Heart right ventricle (tissue), 16 donors: ENCODE results near the gene DHRS13. TPM values are rescaled to one million over a fixed set of nuclear protein-coding genes. Genes with fewer than 3 reads are reported as not detected.

Experiments used
- ATAC-seq, 8 donors: fragments of 200-7000 bp; cut with Tn5 transposase; one replicate each; pipeline ENCODE4 v1.9.1; 2020; ENCODE audit warnings: mild to moderate bottlenecking in 8 of 8, moderate library complexity in 8 of 8, moderate number of reproducible peaks in 1 of 8
- DNase-seq, 2 donors: peaks; one replicate each; pipeline ENCODE4 v3.0.0-alpha.2; 2020
- H3K27ac ChIP-seq, 10 donors: fragments of 200-600 bp; sonication (generic) in 2 of 10; one replicate each; pipeline versions ENCODE4 v1.5.0 to v1.8.0; 2020 to 2022; ENCODE audit warnings: mild to moderate bottlenecking in 3 of 10
- H3K27me3 ChIP-seq, 7 donors: fragments of 200-600 bp; one replicate each; pipeline ENCODE4 v1.8.0; 2021 to 2022; ENCODE audit warnings: mild to moderate bottlenecking in 2 of 7
- H3K36me3 ChIP-seq, 9 donors: fragments of 200-600 bp; sonication (generic) in 1 of 9; one replicate each; pipeline versions ENCODE4 v1.5.0 to v1.8.0; 2020 to 2022; ENCODE audit warnings: mild to moderate bottlenecking in 2 of 9
- H3K4me1 ChIP-seq, 9 donors: fragments of 200-600 bp; sonication (generic) in 1 of 9; one replicate each; pipeline versions ENCODE4 v1.5.0 to v1.8.0; 2020 to 2022; ENCODE audit warnings: mild to moderate bottlenecking in 4 of 9
- H3K4me3 ChIP-seq, 10 donors: fragments of 200-600 bp; sonication (generic) in 2 of 10; one replicate each; pipeline versions ENCODE4 v1.5.0 to v1.8.0; 2020 to 2022; ENCODE audit warnings: mild to moderate bottlenecking in 7 of 10, moderate library complexity in 2 of 10
- H3K9me3 ChIP-seq, 11 donors: fragments of 200-600 bp in 10 of 11; sonication (generic) in 2 of 11; one replicate each; pipeline versions ENCODE4 v1.5.0 to v1.8.0; 2013 to 2022; ENCODE audit warnings: mild to moderate bottlenecking in 2 of 11, control low read depth in 1 of 11, moderate library complexity in 1 of 11
- WGBS, 2 donors: extraction: QIAGEN DNeasy Blood & Tissue Kit; methylation state at CpG; one replicate each; pipeline ENCODE4 v1.1.7; 2013; ENCODE audit warnings: inconsistent platforms in 1 of 2; 5-methylcytosine and 5-hydroxymethylcytosine counted together
- intact Hi-C, 10 donors: fragments of 100-400 bp; cut with DNase I; formaldehyde crosslinking; loops; one replicate each; pipeline versions ENCODE4 v1.11.1 to v1.14.2; 2022
- polyA plus RNA-seq, 2 donors: library from polyadenylated mRNA; stranded (reverse); fragments of 200-250 nt; gene quantifications; one replicate each; pipeline ENCODE4 v1.2.3, GENCODE V29; 2013
- total RNA-seq, 10 donors: library from RNA; stranded (reverse); fragmentation: NEBNext Ultra II Directional in 3 of 10; extraction: Animal tissue kit (Norgen Biotek cat#: 25700) in 3 of 10; gene quantifications; one replicate each; pipeline versions ENCODE4 v1.2.1 to v1.2.4, GENCODE V29; 2021 to 2023
- TF ChIP-seq, protein P1 (sequence below), 9 donors: fragments of 200-600 bp; sonication (generic) in 2 of 9; IDR thresholded peaks; one replicate each; pipeline versions ENCODE4 v1.5.0 to v1.8.0; 2021 to 2022; ENCODE audit warnings: antibody characterized with exemption in 9 of 9, mild to moderate bottlenecking in 5 of 9, moderate library complexity in 1 of 9
- donor health status: Arrhythmogenic right ventricular cardiomyopathy.
- donor health status: ischemic (EF 13 %, LVEDD 7.1; RV severe dilation, severe dysfunction).
- donor health status: healthy with polysubstance abuse.
- donor health status: DM: no; HTN: yes; CAD: no.
- donor health status: DM: no; HTN: no; CAD: no.
- donor health status: ischemic (EF 25% LVEDD 6.9; RV normal size, moderate dysfunction).
- donor health status: ischemic (EF 25% LVEDD 5.7; RV mildly dilated, moderate dysfunction).
- donor health status: healthy.
- donor health status: DM: yes; HTN: yes; CAD: no.
- donor health status: Ischemic cardiomyopathy.
- donor health status: ischemic (EF 35%, LVEDD 5.7; RV mildly dilated, moderate dysfunction).
- donor health status: nonischemic (EF 11% LVEDD 7.7; RV severe dilation, severe dysfunction).
- donor health status: DM: yes; HTN: yes; CAD: no.
- donor health status: PGD.
- donor health status: ischemic (EF 29% LVEDD 5.4; RV normal size, mild dysfunction).
- donor health status: nonischemic (EF 23%, LVEDD 6.1; RV moderate dilation, normal function).

Gene DHRS13
- total and polyA plus RNA-seq, 12 donors = 1.1 to 5.6 (median 2.6) TPM

GRCh38 chr17:28874750-28875149 is 28.1 kb downstream of the DHRS13 start:
- Histone ChIP-seq H3K27me3 (no peaks in the 10 kb centered on the region), H3K9me3 (no peaks in the 10 kb centered on the region), H3K27ac (no peak overlapping the region), H3K36me3 (peaks cover 0 to 20% (median 12%) of the 10 kb centered on the region in 9 donors), H3K4me3 (no peak overlapping the region), H3K4me1 (no peaks in the 10 kb centered on the region)
- TF ChIP-seq, protein P1, sequence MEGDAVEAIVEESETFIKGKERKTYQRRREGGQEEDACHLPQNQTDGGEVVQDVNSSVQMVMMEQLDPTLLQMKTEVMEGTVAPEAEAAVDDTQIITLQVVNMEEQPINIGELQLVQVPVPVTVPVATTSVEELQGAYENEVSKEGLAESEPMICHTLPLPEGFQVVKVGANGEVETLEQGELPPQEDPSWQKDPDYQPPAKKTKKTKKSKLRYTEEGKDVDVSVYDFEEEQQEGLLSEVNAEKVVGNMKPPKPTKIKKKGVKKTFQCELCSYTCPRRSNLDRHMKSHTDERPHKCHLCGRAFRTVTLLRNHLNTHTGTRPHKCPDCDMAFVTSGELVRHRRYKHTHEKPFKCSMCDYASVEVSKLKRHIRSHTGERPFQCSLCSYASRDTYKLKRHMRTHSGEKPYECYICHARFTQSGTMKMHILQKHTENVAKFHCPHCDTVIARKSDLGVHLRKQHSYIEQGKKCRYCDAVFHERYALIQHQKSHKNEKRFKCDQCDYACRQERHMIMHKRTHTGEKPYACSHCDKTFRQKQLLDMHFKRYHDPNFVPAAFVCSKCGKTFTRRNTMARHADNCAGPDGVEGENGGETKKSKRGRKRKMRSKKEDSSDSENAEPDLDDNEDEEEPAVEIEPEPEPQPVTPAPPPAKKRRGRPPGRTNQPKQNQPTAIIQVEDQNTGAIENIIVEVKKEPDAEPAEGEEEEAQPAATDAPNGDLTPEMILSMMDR (IDR thresholded peaks at IDR 0.05) = no peak
- 88 to 91% methylated on average over 3 of the region's 3 CpGs for WGBS, 2 donors
- DNase-seq (no peak), ATAC-seq (no peak)
- intact Hi-C loops = no loop called here

GRCh38 chr17:28873839-28874238 is 29.0 kb downstream of the DHRS13 start:
- Histone ChIP-seq H3K9me3 (no peaks in the 10 kb centered on the region), H3K27ac (no peak overlapping the region), H3K36me3 (peaks cover 0 to 11% (median 2%) of the 10 kb centered on the region in 9 donors), H3K27me3 (no peaks in the 10 kb centered on the region), H3K4me1 (no peaks in the 10 kb centered on the region), H3K4me3 (no peak overlapping the region)
- intact Hi-C loops = no loop called here
- DNase-seq (no peak), ATAC-seq (no peak)
- TF ChIP-seq, protein P1 (IDR thresholded peaks at IDR 0.05) = no peak
- WGBS, 2 donors = 87 to 90% methylated on average over 7 of the region's 7 CpGs

- H3K4me1 ChIP-seq = no peaks in the 10 kb centered on the region
- DNase-seq (no peak), ATAC-seq (no peak)
- TF ChIP-seq, protein P1 (IDR thresholded peaks at IDR 0.05) = no peak
- H3K27ac ChIP-seq = peak overlapping the region in 1 of 10 donors; percentile 46
- no peaks in the 10 kb centered on the region for H3K27me3 ChIP-seq
- no peak overlapping the region for H3K4me3 ChIP-seq
- intact Hi-C loops = no loop called here
- H3K9me3 ChIP-seq = no peaks in the 10 kb centered on the region
- no peaks in the 10 kb centered on the region for H3K36me3 ChIP-seq
- 82 to 84% methylated on average over 6 of the region's 6 CpGs for WGBS, 2 donors
Observed at GRCh38 chr17:28871056-28871579, 31.8 kb downstream of the DHRS13 start.

DNA sequence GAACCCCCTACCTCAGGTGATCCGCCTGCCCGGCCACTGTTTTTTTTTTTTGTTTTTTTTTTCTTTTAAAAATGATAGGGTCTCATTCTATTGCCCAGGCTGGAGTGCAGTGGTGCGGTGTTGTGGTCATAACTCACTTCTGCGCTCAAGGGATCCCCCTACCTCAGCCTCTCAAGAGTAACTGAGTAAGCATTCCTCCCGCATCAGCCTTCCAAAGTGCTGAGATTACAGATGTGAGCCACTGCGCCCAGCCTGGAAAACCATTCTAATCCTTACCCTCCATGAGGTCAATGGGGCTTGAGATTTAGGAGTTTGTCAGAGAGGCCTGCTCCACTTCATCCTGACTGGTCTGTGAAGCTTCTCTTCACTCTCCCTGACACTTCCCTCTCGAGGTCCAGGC is 35.6 kb downstream of the DHRS13 start:
- intact Hi-C loops = loop anchor here in 1 of 10 donors (10.0 kb wide), 1 partner anchor 102 kb away; no protein-coding TSS in a partner anchor

More for the DNA sequence above, 35.6 kb downstream of the DHRS13 start:
- no peaks in the 10 kb centered on the region for H3K27me3 ChIP-seq
- WGBS, 2 donors = 78 to 82% methylated on average over 7 of the region's 7 CpGs
- H3K36me3 ChIP-seq = peaks cover 0 to 3% (median 0%) of the 10 kb centered on the region in 9 donors
- H3K4me1 ChIP-seq = no peaks in the 10 kb centered on the region
- TF ChIP-seq, protein P1 (IDR thresholded peaks at IDR 0.05) = no peak
- ATAC-seq (no peak), DNase-seq (no peak)
- no peaks in the 10 kb centered on the region for H3K9me3 ChIP-seq
- no peak overlapping the region for H3K4me3 ChIP-seq
- H3K27ac ChIP-seq = no peak overlapping the region
